ENCODE results near the gene HOXA9. TPM values are rescaled to one million over a fixed set of nuclear protein-coding genes. Genes with fewer than 3 reads are reported as not detected.

The HOXA9 gene
- total RNA-seq, 1 experiment from 2014 or later = 16.7 TPM

DNA sequence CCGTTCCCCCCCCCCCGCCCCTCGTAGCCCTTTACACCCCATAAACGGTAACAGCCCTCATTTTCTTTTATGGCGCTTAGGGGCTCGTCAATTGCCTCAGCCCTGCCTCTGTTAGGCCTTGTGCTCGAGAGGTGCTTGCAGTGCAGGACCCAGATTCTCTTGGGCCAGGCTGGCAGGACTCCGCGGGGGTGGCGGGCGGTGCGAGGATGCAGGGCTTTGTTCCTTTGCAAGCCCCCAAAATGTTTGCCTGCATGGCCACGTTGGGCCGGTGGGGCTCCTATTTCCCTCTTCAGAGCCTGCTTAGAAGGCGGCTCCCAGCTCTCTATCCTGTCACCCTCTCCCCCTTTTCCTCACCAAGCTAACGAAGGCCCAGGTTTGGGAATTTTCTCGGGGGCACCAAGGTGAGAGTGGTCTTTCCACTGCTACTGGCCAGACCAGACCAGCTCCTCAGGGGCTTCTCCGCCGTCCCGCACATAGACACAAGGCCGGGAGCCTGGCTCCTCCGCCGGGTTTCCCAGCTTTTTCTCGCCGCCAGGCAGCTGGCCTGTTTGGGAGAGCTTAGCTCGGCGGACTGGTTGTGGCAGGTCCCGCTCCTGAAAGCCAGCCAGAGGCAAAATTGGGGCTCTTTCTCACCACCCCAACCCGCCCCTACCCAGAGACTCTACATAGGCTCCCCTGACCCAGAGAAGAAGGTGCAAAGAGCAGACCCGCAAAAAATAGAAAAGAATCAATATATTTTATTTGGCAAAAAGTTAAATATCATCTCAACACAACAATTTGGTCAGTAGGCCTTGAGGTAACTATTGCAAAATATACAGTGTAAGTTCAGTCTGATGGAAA is 3.4 kb downstream of the HOXA9 start:
- peak overlapping the region; percentile 9 for H3K4me3 Mint-ChIP-seq (ENCODE audit: unreplicated experiment)
- H3K36me3 Mint-ChIP-seq (ENCODE audit: insufficient read depth, unreplicated experiment) = peaks cover 5% of the 10 kb centered on the region
- Histone ChIP-seq H3K4me3 (ENCODE audit: low read depth, low read length) (no peak overlapping the region), H3K27me3 (replicated peaks; ENCODE audit: control insufficient read depth, insufficient read depth, low read length) (no peaks in the 10 kb centered on the region), H3K4me1 (peaks cover 7% of the 10 kb centered on the region), H3K36me3 (ENCODE audit: control insufficient read depth, insufficient read depth, low read length) (no peaks in the 10 kb centered on the region), H3K9me3 (no peaks in the 10 kb centered on the region)
- POLR2A ChIA-PET = interaction anchor here (0.7 kb wide), 1 partner anchor 46 kb away, joined by 3 read pairs; no protein-coding TSS in a partner anchor
- H3K9me3 Mint-ChIP-seq (ENCODE audit: unreplicated experiment) = no peaks in the 10 kb centered on the region
- no TSS peak for BruUV-seq (replicated peaks)
- intact Hi-C loops (cut with micrococcal nuclease; ENCODE audit: unreplicated experiment) = loop anchor here (1.0 to 10.0 kb wide), 6 partner anchors 11 to 1267 kb away; partner anchors contain the start of genes CBX3, HNRNPA2B1 and SKAP2
- no peak for TF ChIP-seq CTCF (IDR thresholded peaks at IDR 0.05; ENCODE audit: insufficient read depth in 1 of 2, low read depth in 1 of 2, low read length in 1 of 2, severe bottlenecking in 1 of 2, unreplicated experiment in 1 of 2)
- CTCF ChIA-PET = interaction anchor here (0.7 to 2.8 kb wide), 8 partner anchors 12 to 1496 kb away, joined by 3 to 51 read pairs (median 7); no protein-coding TSS in a partner anchor
- no peak overlapping the region for H3K27ac Mint-ChIP-seq (ENCODE audit: unreplicated experiment)
- peaks cover 14% of the 10 kb centered on the region for H3K4me1 Mint-ChIP-seq (ENCODE audit: low read depth, unreplicated experiment)
- no peaks in the 10 kb centered on the region for H3K27me3 Mint-ChIP-seq (ENCODE audit: insufficient read depth, unreplicated experiment)
- peak in 1 of 2 experiments; percentile 30 for DNase-seq

- Histone ChIP-seq H3K9me3 (no peaks in the 10 kb centered on the region), H3K36me3 (ENCODE audit: control insufficient read depth, insufficient read depth, low read length) (no peaks in the 10 kb centered on the region), H3K27me3 (replicated peaks; ENCODE audit: control insufficient read depth, insufficient read depth, low read length) (no peaks in the 10 kb centered on the region), H3K4me3 (ENCODE audit: low read depth, low read length) (peak overlapping the region; percentile 73), H3K4me1 (peaks cover 7% of the 10 kb centered on the region)
- no peak for TF ChIP-seq CTCF (IDR thresholded peaks at IDR 0.05; ENCODE audit: insufficient read depth in 1 of 2, low read depth in 1 of 2, low read length in 1 of 2, severe bottlenecking in 1 of 2, unreplicated experiment in 1 of 2)
- peak in 1 of 2 experiments; percentile 36 for DNase-seq
- Mint-ChIP-seq H3K36me3 (ENCODE audit: insufficient read depth, unreplicated experiment) (peaks cover 8% of the 10 kb centered on the region), H3K27ac (ENCODE audit: unreplicated experiment) (no peak overlapping the region), H3K9me3 (ENCODE audit: unreplicated experiment) (no peaks in the 10 kb centered on the region), H3K27me3 (ENCODE audit: insufficient read depth, unreplicated experiment) (no peaks in the 10 kb centered on the region), H3K4me3 (ENCODE audit: unreplicated experiment) (peak overlapping the region; percentile 77), H3K4me1 (ENCODE audit: low read depth, unreplicated experiment) (peaks cover 14% of the 10 kb centered on the region)
- intact Hi-C loops (cut with micrococcal nuclease; ENCODE audit: unreplicated experiment) = loop anchor here (1.0 to 10.0 kb wide), 6 partner anchors 10 to 1266 kb away; partner anchors contain the start of genes CBX3, HNRNPA2B1 and SKAP2
- CTCF ChIA-PET = interaction anchor here (0.6 to 2.8 kb wide), 25 partner anchors 9 to 1496 kb away, joined by 3 to 51 read pairs (median 4); partner anchors contain the start of genes HOXA3 and SKAP2
- no TSS peak for BruUV-seq (replicated peaks)
- POLR2A ChIA-PET = interaction anchor here (0.6 to 1.3 kb wide), 5 partner anchors 30 to 296 kb away, joined by 3 to 10 read pairs (median 3); partner anchors contain the start of gene HOXA4
Observed at GRCh38 chr7:27161214-27161720, 4.1 kb downstream of the HOXA9 start.

Data from Caco-2 (cell line).